ENCODE data around the gene COG3.

The COG3 gene

GRCh38 chr13:45541806-45542205 lies 77.1 kb downstream of the COG3 start:
- no peak for DNase-seq
- Histone ChIP-seq H3K4me3 (ENCODE audit: low read length) (no peak overlapping the region), H3K36me3 (replicated peaks; ENCODE audit: insufficient read depth, low read length) (no peaks in the 10 kb centered on the region), H3K4me1 (ENCODE audit: low read length) (no peaks in the 10 kb centered on the region), H3K27me3 (replicated peaks; ENCODE audit: insufficient read depth, low read length) (no peaks in the 10 kb centered on the region), H3K9ac (ENCODE audit: low read length) (no peak overlapping the region), H4K20me1 (ENCODE audit: insufficient read depth, low read length) (no peaks in the 10 kb centered on the region), H3K9me2 (replicated peaks; ENCODE audit: insufficient read depth, low read length) (no peaks in the 10 kb centered on the region), H3F3A (ENCODE audit: insufficient read depth, low read length) (no peaks in the 10 kb centered on the region), H2AFZ (ENCODE audit: low read length) (no peak overlapping the region), H3K79me2 (ENCODE audit: low read length) (no peaks in the 10 kb centered on the region), H3K27ac (ENCODE audit: low read length) (no peak overlapping the region), H3K4me2 (ENCODE audit: low read depth, low read length) (no peak overlapping the region), H3K9me3 (replicated peaks; ENCODE audit: insufficient read depth, low read length) (no peaks in the 10 kb centered on the region)
- TF ChIP-seq EZH2phosphoT487 (IDR thresholded peaks at IDR 0.05; ENCODE audit: low read length) (no peak), CTCF (IDR thresholded peaks at IDR 0.05; ENCODE audit: low read length) (no peak), EZH2 (optimal IDR thresholded peaks at IDR 0.05; ENCODE audit: low read depth, low read length) (no peak)

GRCh38 chr13:45542391-45542790 lies 77.7 kb downstream of the COG3 start:
- H3K27me3 ChIP-seq (replicated peaks; ENCODE audit: insufficient read depth, low read length): no peaks in the 10 kb centered on the region
- H3K9ac ChIP-seq (ENCODE audit: low read length): no peak overlapping the region
- TF ChIP-seq EZH2phosphoT487 (IDR thresholded peaks at IDR 0.05; ENCODE audit: low read length) (no peak), EZH2 (optimal IDR thresholded peaks at IDR 0.05; ENCODE audit: low read depth, low read length) (no peak), CTCF (IDR thresholded peaks at IDR 0.05; ENCODE audit: low read length) (no peak)
- H3K4me1 ChIP-seq (ENCODE audit: low read length): no peaks in the 10 kb centered on the region
- no peaks in the 10 kb centered on the region for H3K36me3 ChIP-seq (replicated peaks; ENCODE audit: insufficient read depth, low read length)
- H4K20me1 ChIP-seq (ENCODE audit: insufficient read depth, low read length): no peaks in the 10 kb centered on the region
- H3K9me3 ChIP-seq (replicated peaks; ENCODE audit: insufficient read depth, low read length): no peaks in the 10 kb centered on the region
- no peak overlapping the region for H3K4me3 ChIP-seq (ENCODE audit: low read length)
- no peak for DNase-seq
- no peaks in the 10 kb centered on the region for H3K79me2 ChIP-seq (ENCODE audit: low read length)
- H3K4me2 ChIP-seq (ENCODE audit: low read depth, low read length): no peak overlapping the region
- H3K27ac ChIP-seq (ENCODE audit: low read length): no peak overlapping the region
- H2AFZ ChIP-seq (ENCODE audit: low read length): no peak overlapping the region
- H3K9me2 ChIP-seq (replicated peaks; ENCODE audit: insufficient read depth, low read length): no peaks in the 10 kb centered on the region
- H3F3A ChIP-seq (ENCODE audit: insufficient read depth, low read length): no peaks in the 10 kb centered on the region

GRCh38 chr13:45542878-45543277 lies 78.1 kb downstream of the COG3 start:
- DNase-seq: no peak
- Histone ChIP-seq H3K4me2 (ENCODE audit: low read depth, low read length) (no peak overlapping the region), H3K4me1 (ENCODE audit: low read length) (no peaks in the 10 kb centered on the region), H3K27ac (ENCODE audit: low read length) (no peak overlapping the region), H3K9ac (ENCODE audit: low read length) (no peak overlapping the region), H3K36me3 (replicated peaks; ENCODE audit: insufficient read depth, low read length) (no peaks in the 10 kb centered on the region), H3K79me2 (ENCODE audit: low read length) (no peaks in the 10 kb centered on the region), H2AFZ (ENCODE audit: low read length) (no peak overlapping the region), H3K9me2 (replicated peaks; ENCODE audit: insufficient read depth, low read length) (no peaks in the 10 kb centered on the region), H3K4me3 (ENCODE audit: low read length) (no peak overlapping the region), H3F3A (ENCODE audit: insufficient read depth, low read length) (no peaks in the 10 kb centered on the region), H4K20me1 (ENCODE audit: insufficient read depth, low read length) (no peaks in the 10 kb centered on the region), H3K27me3 (replicated peaks; ENCODE audit: insufficient read depth, low read length) (no peaks in the 10 kb centered on the region), H3K9me3 (replicated peaks; ENCODE audit: insufficient read depth, low read length) (no peaks in the 10 kb centered on the region)
- TF ChIP-seq CTCF (IDR thresholded peaks at IDR 0.05; ENCODE audit: low read length) (no peak), EZH2phosphoT487 (IDR thresholded peaks at IDR 0.05; ENCODE audit: low read length) (no peak), EZH2 (optimal IDR thresholded peaks at IDR 0.05; ENCODE audit: low read depth, low read length) (no peak)

All from MM.1S (cell line).